ENCODE measurements around the gene SLCO3A1.

SLCO3A1 gene

GRCh38 chr15:91967935-91968606, 114.6 kb downstream of the SLCO3A1 start:
- H3K27ac ChIP-seq (replicated peaks) = no peak overlapping the region
- H3K4me3 ChIP-seq (replicated peaks; ENCODE audit: insufficient read depth, low read length) = no peak overlapping the region
- no peak for DNase-seq (ENCODE audit: low read depth in 1 of 2, low spot score in 1 of 2)
- H3K27me3 ChIP-seq (ENCODE audit: insufficient read depth, poor library complexity, severe bottlenecking) = no peaks in the 10 kb centered on the region
- TF ChIP-seq SPI1 (IDR thresholded peaks at IDR 0.05; ENCODE audit: borderline replicate concordance, low read depth) = no peak
- no peak for TF ChIP-seq GABPA (IDR thresholded peaks at IDR 0.05; ENCODE audit: low read depth)
- no peak for TF ChIP-seq REST (IDR thresholded peaks at IDR 0.05; ENCODE audit: insufficient replicate concordance, low read depth)
- TF ChIP-seq POLR2AphosphoS5 (IDR thresholded peaks at IDR 0.05; ENCODE audit: low read depth) = no peak
- TF ChIP-seq CTCF (IDR thresholded peaks at IDR 0.05; ENCODE audit: insufficient read depth, low read length) = no peak

- Histone ChIP-seq H3K4me3 (replicated peaks; ENCODE audit: insufficient read depth, low read length) (no peak overlapping the region), H3K27me3 (ENCODE audit: insufficient read depth, poor library complexity, severe bottlenecking) (no peaks in the 10 kb centered on the region), H3K27ac (replicated peaks) (no peak overlapping the region)
- TF ChIP-seq REST (IDR thresholded peaks at IDR 0.05; ENCODE audit: insufficient replicate concordance, low read depth) (no peak), SPI1 (IDR thresholded peaks at IDR 0.05; ENCODE audit: borderline replicate concordance, low read depth) (no peak), GABPA (IDR thresholded peaks at IDR 0.05; ENCODE audit: low read depth) (no peak), CTCF (IDR thresholded peaks at IDR 0.05; ENCODE audit: insufficient read depth, low read length) (no peak), POLR2AphosphoS5 (IDR thresholded peaks at IDR 0.05; ENCODE audit: low read depth) (no peak)
- DNase-seq (ENCODE audit: low read depth in 1 of 2, low spot score in 1 of 2) = no peak
Measured at GRCh38 chr15:91968610-91969009, 115.1 kb downstream of the SLCO3A1 start.

GRCh38 chr15:91970142-91970541, 116.6 kb downstream of the SLCO3A1 start:
- no peaks in the 10 kb centered on the region for H3K27me3 ChIP-seq (ENCODE audit: insufficient read depth, poor library complexity, severe bottlenecking)
- DNase-seq (ENCODE audit: low read depth in 1 of 2, low spot score in 1 of 2) = no peak
- TF ChIP-seq POLR2AphosphoS5 (IDR thresholded peaks at IDR 0.05; ENCODE audit: low read depth) = no peak
- TF ChIP-seq CTCF (IDR thresholded peaks at IDR 0.05; ENCODE audit: insufficient read depth, low read length) = no peak
- TF ChIP-seq SPI1 (IDR thresholded peaks at IDR 0.05; ENCODE audit: borderline replicate concordance, low read depth) = no peak
- TF ChIP-seq REST (IDR thresholded peaks at IDR 0.05; ENCODE audit: insufficient replicate concordance, low read depth) = no peak
- TF ChIP-seq GABPA (IDR thresholded peaks at IDR 0.05; ENCODE audit: low read depth) = no peak
- H3K27ac ChIP-seq (replicated peaks) = no peak overlapping the region
- no peak overlapping the region for H3K4me3 ChIP-seq (replicated peaks; ENCODE audit: insufficient read depth, low read length)

All from HL-60 (cell line).